Measurements from ENCODE around the gene DCUN1D3.

- TF ChIP-seq CTCF (conservative IDR thresholded peaks at IDR 0.05; ENCODE audit: low read length) (no peak), EZH2phosphoT487 (IDR thresholded peaks at IDR 0.05; ENCODE audit: borderline replicate concordance, low read depth, low read length) (no peak)
These were observed 30.2 kb upstream of the DCUN1D3 start for GRCh38 chr16:20930365-20930690.
